ENCODE results near the gene STN1. TPM values are rescaled to one million over a fixed set of nuclear protein-coding genes. Genes with fewer than 3 reads are reported as not detected.

The STN1 gene
- total and polyA plus RNA-seq, 9 of the 15 experiments (the other 6 are each of a cell fraction or from before 2014, with no cell fraction given), result 9.1 to 19.6 (median 13.8) TPM

- no TSS peak for BruUV-seq (replicated peaks)
- no peaks in the 10 kb centered on the region for H3K9me1 ChIP-seq (ENCODE audit: control insufficient read depth, insufficient read depth, low read length)
- H3K36me3 ChIP-seq (ENCODE audit: control insufficient read depth, insufficient read depth, low read length), result no peaks in the 10 kb centered on the region
- TF ChIP-seq, protein P1, sequence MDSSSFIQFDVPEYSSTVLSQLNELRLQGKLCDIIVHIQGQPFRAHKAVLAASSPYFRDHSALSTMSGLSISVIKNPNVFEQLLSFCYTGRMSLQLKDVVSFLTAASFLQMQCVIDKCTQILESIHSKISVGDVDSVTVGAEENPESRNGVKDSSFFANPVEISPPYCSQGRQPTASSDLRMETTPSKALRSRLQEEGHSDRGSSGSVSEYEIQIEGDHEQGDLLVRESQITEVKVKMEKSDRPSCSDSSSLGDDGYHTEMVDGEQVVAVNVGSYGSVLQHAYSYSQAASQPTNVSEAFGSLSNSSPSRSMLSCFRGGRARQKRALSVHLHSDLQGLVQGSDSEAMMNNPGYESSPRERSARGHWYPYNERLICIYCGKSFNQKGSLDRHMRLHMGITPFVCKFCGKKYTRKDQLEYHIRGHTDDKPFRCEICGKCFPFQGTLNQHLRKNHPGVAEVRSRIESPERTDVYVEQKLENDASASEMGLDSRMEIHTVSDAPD (CRISPR knock-in tag; IDR thresholded peaks at IDR 0.05), result no peak
- TF ChIP-seq HLTF (IDR thresholded peaks at IDR 0.05) (no peak), RBM15 (IDR thresholded peaks at IDR 0.05; ENCODE audit: insufficient read depth, low read length) (no peak), POLR2AphosphoS2 (IDR thresholded peaks at IDR 0.05; ENCODE audit: low read length) (no peak), SMAD4 (CRISPR knock-in tag; conservative IDR thresholded peaks at IDR 0.05) (no peak), BMI1 (IDR thresholded peaks at IDR 0.05; ENCODE audit: low read length) (no peak)
- intact Hi-C loops (cut with micrococcal nuclease) (no loop called here), in situ Hi-C loops (cut with MboI) (no loop called here)
- H3K4me3 ChIP-seq, result no peak overlapping the region
- FAIRE-seq, result no peak
- ChIA-PET POLR2A (no interaction called here), CTCF (ENCODE audit: low intra/inter-chr PET ratio) (no interaction called here)
- H3K4me1 ChIP-seq (replicated peaks in 1 of 2; ENCODE audit: control insufficient read depth in 2 of 2, insufficient read depth in 2 of 2, low read length in 2 of 2), result peaks cover 0 to 8% of the 10 kb centered on the region in 2 experiments; a peak in 4 of 5 replicates
- H3K79me2 ChIP-seq (ENCODE audit: control insufficient read depth, insufficient read depth, low read length), result no peaks in the 10 kb centered on the region
- H3K27ac ChIP-seq (ENCODE audit: extremely low read depth, low read depth, low read length), result no peak overlapping the region
- H4K20me1 ChIP-seq (replicated peaks; ENCODE audit: control insufficient read depth, insufficient read depth, low read length), result no peaks in the 10 kb centered on the region
- H3K27me3 ChIP-seq (ENCODE audit: control insufficient read depth in 2 of 2, insufficient read depth in 2 of 2, low read length in 2 of 2), result no peaks in the 10 kb centered on the region
- no peak overlapping the region for H3K4me2 ChIP-seq (ENCODE audit: insufficient read depth, low read length)
- WGBS (ENCODE audit: insufficient coverage, low coverage, missing lambda C conversion rate), result 17% methylated on average over 3 of the region's 3 CpGs
- H3K9ac ChIP-seq (ENCODE audit: insufficient read depth in 1 of 2, low read depth in 2 of 2, low read length in 2 of 2), result no peak overlapping the region
- no peaks in the 10 kb centered on the region for H3K9me3 ChIP-seq (replicated peaks; ENCODE audit: control insufficient read depth, insufficient read depth, low read depth, low read length)
- no peak for DNase-seq (ENCODE audit: extremely low read depth in 1 of 4, low spot score in 3 of 4)
- ATAC-seq, result no peak
- 0 out of 2 replicates have a peak overlapping the region, but pooled peaks have one; percentile 20 for H2AFZ ChIP-seq (ENCODE audit: low read depth, low read length)
Measured at GRCh38 chr10:103923502-103923901, 5.5 kb upstream of the STN1 start.

Data from K562 (cell line).